ENCODE data around the gene CTDSP2. TPM values are rescaled to one million over a fixed set of nuclear protein-coding genes. Genes with fewer than 3 reads are reported as not detected.

The CTDSP2 gene
- 62.5 and 65.2 TPM in 2 replicates for total RNA-seq

GRCh38 chr12:57846577-57847319, at the start of gene CTDSP2:
CTDSP2 (minus strand) TSS chr12:57846729; CDS start chr12:57846435, 294 bp downstream.
- peak within 1 kb of the TSS; percentile 77 for H3K4me3 Mint-ChIP-seq (ENCODE audit: low read depth)
- DNase-seq (ENCODE audit: low spot score): peak; percentile 84
- peaks cover 8% of the 10 kb centered on the region for H3K36me3 Mint-ChIP-seq (ENCODE audit: low read depth)
- H3K27ac Mint-ChIP-seq: peak within 1 kb of the TSS; percentile 28
- peaks cover 28% of the 10 kb centered on the region for H3K4me1 Mint-ChIP-seq (ENCODE audit: low read depth)
- intact Hi-C loops (cut with micrococcal nuclease): loop anchor here (1.0 to 5.0 kb wide), 7 partner anchors 8 to 324 kb away; partner anchors contain the start of genes DDIT3, MBD6 and TSFM
- peaks cover 30% of the 10 kb centered on the region for H3K27me3 Mint-ChIP-seq (ENCODE audit: low read depth)
- no peaks in the 10 kb centered on the region for H3K9me3 Mint-ChIP-seq

- Mint-ChIP-seq H3K27ac (no peak overlapping the region), H3K4me3 (ENCODE audit: low read depth) (no peak overlapping the region), H3K9me3 (no peaks in the 10 kb centered on the region), H3K27me3 (ENCODE audit: low read depth) (peaks cover 5% of the 10 kb centered on the region), H3K4me1 (ENCODE audit: low read depth) (peaks cover 45% of the 10 kb centered on the region), H3K36me3 (ENCODE audit: low read depth) (no peaks in the 10 kb centered on the region)
- no peak for DNase-seq (ENCODE audit: low spot score)
- intact Hi-C loops (cut with micrococcal nuclease): loop anchor here (5.0 to 10.0 kb wide), 2 partner anchors 41 to 311 kb away; no protein-coding TSS in a partner anchor
Measured at GRCh38 chr12:57896115-57896433, 49.5 kb upstream of the CTDSP2 start.

GRCh38 chr12:57895389-57896114, 49.0 kb upstream of the CTDSP2 start:
- no peak overlapping the region for H3K4me3 Mint-ChIP-seq (ENCODE audit: low read depth)
- H3K4me1 Mint-ChIP-seq (ENCODE audit: low read depth): peaks cover 45% of the 10 kb centered on the region
- H3K9me3 Mint-ChIP-seq: no peaks in the 10 kb centered on the region
- H3K27ac Mint-ChIP-seq: no peak overlapping the region
- peaks cover 5% of the 10 kb centered on the region for H3K27me3 Mint-ChIP-seq (ENCODE audit: low read depth)
- no peak for DNase-seq (ENCODE audit: low spot score)
- intact Hi-C loops (cut with micrococcal nuclease): loop anchor here (5.0 to 10.0 kb wide), 2 partner anchors 42 to 311 kb away; no protein-coding TSS in a partner anchor
- H3K36me3 Mint-ChIP-seq (ENCODE audit: low read depth): no peaks in the 10 kb centered on the region

GRCh38 chr12:57894399-57895292, 48.1 kb upstream of the CTDSP2 start:
- Mint-ChIP-seq H3K4me3 (ENCODE audit: low read depth) (no peak overlapping the region), H3K27ac (no peak overlapping the region), H3K4me1 (ENCODE audit: low read depth) (peaks cover 43% of the 10 kb centered on the region), H3K27me3 (ENCODE audit: low read depth) (peaks cover 5% of the 10 kb centered on the region), H3K36me3 (ENCODE audit: low read depth) (no peaks in the 10 kb centered on the region), H3K9me3 (no peaks in the 10 kb centered on the region)
- no peak for DNase-seq (ENCODE audit: low spot score)
- intact Hi-C loops (cut with micrococcal nuclease): loop anchor here (5.0 to 10.0 kb wide), 2 partner anchors 43 to 310 kb away; no protein-coding TSS in a partner anchor

GRCh38 chr12:57893431-57894353, 47.2 kb upstream of the CTDSP2 start:
- peaks cover 5% of the 10 kb centered on the region for H3K27me3 Mint-ChIP-seq (ENCODE audit: low read depth)
- peaks cover 33% of the 10 kb centered on the region for H3K4me1 Mint-ChIP-seq (ENCODE audit: low read depth)
- no peak overlapping the region for H3K27ac Mint-ChIP-seq
- no peak for DNase-seq (ENCODE audit: low spot score)
- H3K36me3 Mint-ChIP-seq (ENCODE audit: low read depth): no peaks in the 10 kb centered on the region
- H3K4me3 Mint-ChIP-seq (ENCODE audit: low read depth): no peak overlapping the region
- no peaks in the 10 kb centered on the region for H3K9me3 Mint-ChIP-seq
- intact Hi-C loops (cut with micrococcal nuclease): loop anchor here (10.0 kb wide), 1 partner anchor 309 kb away; no protein-coding TSS in a partner anchor

GRCh38 chr12:57892232-57892972, 45.9 kb upstream of the CTDSP2 start:
- Mint-ChIP-seq H3K4me3 (ENCODE audit: low read depth) (no peak overlapping the region), H3K27me3 (ENCODE audit: low read depth) (peaks cover 5% of the 10 kb centered on the region), H3K4me1 (ENCODE audit: low read depth) (peaks cover 27% of the 10 kb centered on the region), H3K36me3 (ENCODE audit: low read depth) (no peaks in the 10 kb centered on the region), H3K27ac (no peak overlapping the region), H3K9me3 (no peaks in the 10 kb centered on the region)
- intact Hi-C loops (cut with micrococcal nuclease): loop anchor here (10.0 kb wide), 1 partner anchor 308 kb away; no protein-coding TSS in a partner anchor
- no peak for DNase-seq (ENCODE audit: low spot score)

- Mint-ChIP-seq H3K27ac (no peak overlapping the region), H3K4me1 (ENCODE audit: low read depth) (peaks cover 20% of the 10 kb centered on the region), H3K4me3 (ENCODE audit: low read depth) (no peak overlapping the region), H3K36me3 (ENCODE audit: low read depth) (no peaks in the 10 kb centered on the region), H3K9me3 (no peaks in the 10 kb centered on the region), H3K27me3 (ENCODE audit: low read depth) (peaks cover 5% of the 10 kb centered on the region)
- no peak for DNase-seq (ENCODE audit: low spot score)
- intact Hi-C loops (cut with micrococcal nuclease): loop anchor here (10.0 kb wide), 1 partner anchor 307 kb away; no protein-coding TSS in a partner anchor
Measured at GRCh38 chr12:57891542-57892228, 45.2 kb upstream of the CTDSP2 start.

- H3K27me3 Mint-ChIP-seq (ENCODE audit: low read depth): peaks cover 5% of the 10 kb centered on the region
- H3K4me3 Mint-ChIP-seq (ENCODE audit: low read depth): no peak overlapping the region
- no peaks in the 10 kb centered on the region for H3K9me3 Mint-ChIP-seq
Measured at GRCh38 chr12:57890191-57891115, 43.9 kb upstream of the CTDSP2 start.

GRCh38 chr12:57889500-57889989, 43.0 kb upstream of the CTDSP2 start:
- Mint-ChIP-seq H3K4me1 (ENCODE audit: low read depth) (peaks cover 8% of the 10 kb centered on the region), H3K36me3 (ENCODE audit: low read depth) (no peaks in the 10 kb centered on the region), H3K4me3 (ENCODE audit: low read depth) (no peak overlapping the region), H3K27me3 (ENCODE audit: low read depth) (peaks cover 5% of the 10 kb centered on the region), H3K9me3 (no peaks in the 10 kb centered on the region), H3K27ac (no peak overlapping the region)
- intact Hi-C loops (cut with micrococcal nuclease): no loop called here
- DNase-seq (ENCODE audit: low spot score): no peak

More at GRCh38 chr12:57890191-57891115, 43.9 kb upstream of the CTDSP2 start:
- H3K4me1 Mint-ChIP-seq (ENCODE audit: low read depth): peaks cover 14% of the 10 kb centered on the region
- DNase-seq (ENCODE audit: low spot score): no peak
- no peaks in the 10 kb centered on the region for H3K36me3 Mint-ChIP-seq (ENCODE audit: low read depth)
- intact Hi-C loops (cut with micrococcal nuclease): loop anchor here (10.0 kb wide), 1 partner anchor 306 kb away; no protein-coding TSS in a partner anchor
- H3K27ac Mint-ChIP-seq: no peak overlapping the region
